BJ (cell line): Measurements from ENCODE around the gene HIP1. TPM values are rescaled to one million over a fixed set of nuclear protein-coding genes. Genes with fewer than 3 reads are reported as not detected.

Source experiments
- CTCF ChIA-PET: fragments of 350-600 bp; formaldehyde crosslinking; extraction: SDS; loops from one replicate; lab custom pipeline; 2021; ENCODE audit warnings: antibody characterized with exemption, inconsistent platforms; lab: Yijun Ruan, JAX
- POLR2A ChIA-PET: fragments of 300-600 bp; sonication (Branson Sonifier 250); formaldehyde crosslinking; extraction: SDS; loops from one replicate; lab custom pipeline; 2021; ENCODE audit warnings: antibody characterized with exemption; lab: Charles Lee
- DNase-seq: peaks from one replicate; pipeline ENCODE4 v3.0.0-alpha.2; 2011; ENCODE audit warnings: low read depth
- H3K27me3 ChIP-seq: 2 replicates; pipeline ENCODE4 v1.6.0; 2011; ENCODE audit warnings: low read length; ENCODE audit not compliant: control insufficient read depth, insufficient read depth
- H3K36me3 ChIP-seq: 2 replicates; pipeline ENCODE4 v1.5.1; 2011; ENCODE audit warnings: low read length; ENCODE audit not compliant: control insufficient read depth, insufficient read depth
- H3K4me3 ChIP-seq: 2 replicates; pipeline ENCODE4 v1.5.1; 2011; ENCODE audit warnings: low read depth, mild to moderate bottlenecking, control low read depth, low read length
- CTCF ChIP-seq: IDR thresholded peaks from 2 replicates; pipeline ENCODE4 v1.5.1; 2011; ENCODE audit warnings: low read depth, mild to moderate bottlenecking, control low read depth, inconsistent platforms, low read length, moderate library complexity; ENCODE audit not compliant: insufficient read depth
- polyA plus RNA-seq: library from polyadenylated mRNA; depleted of rRNA; stranded (reverse); fragments of >200 nt; gene quantifications from 2 replicates; pipeline ENCODE4 v1.2.3, GENCODE V29; 2011

Gene HIP1
- polyA plus RNA-seq, 1 experiment: 7.5 TPM

DNA sequence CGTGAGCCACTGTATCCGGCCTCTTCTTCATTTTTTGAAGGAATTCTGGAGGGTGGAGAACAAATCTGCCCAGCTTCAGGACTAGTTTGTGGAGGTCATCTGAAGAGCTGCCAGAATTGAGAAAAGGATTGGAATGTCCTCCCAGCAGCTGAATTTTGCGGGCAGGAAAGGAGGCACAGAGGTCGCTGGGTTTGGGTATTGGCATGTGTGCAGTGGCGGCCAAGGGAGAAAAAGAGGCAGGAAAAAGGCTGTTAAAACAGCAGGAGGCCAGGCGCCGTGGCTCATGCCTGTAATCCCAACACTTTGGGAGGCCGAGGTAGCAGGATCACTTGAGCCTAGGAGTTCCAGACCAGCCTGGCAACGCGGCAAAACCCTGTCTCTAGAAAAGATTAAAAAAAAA, 80.4 kb downstream of the HIP1 start:
- DNase-seq: no peak
- POLR2A ChIA-PET: no interaction called here
- no peak overlapping the region for H3K4me3 ChIP-seq

GRCh38 chr7:75657866-75658265, 80.9 kb downstream of the HIP1 start:
- Histone ChIP-seq H3K27me3 (no peaks in the 10 kb centered on the region), H3K36me3 (no peaks in the 10 kb centered on the region), H3K4me3 (no peak overlapping the region)
- no peak for DNase-seq
- no peak for TF ChIP-seq CTCF
- CTCF ChIA-PET: interaction anchor here (1.8 kb wide), 1 partner anchor 10 kb away, joined by 5 read pairs; no protein-coding TSS in a partner anchor
- POLR2A ChIA-PET: no interaction called here

More for the DNA sequence above, 80.4 kb downstream of the HIP1 start:
- CTCF ChIA-PET: interaction anchor here (1.8 kb wide), 1 partner anchor 11 kb away, joined by 5 read pairs; no protein-coding TSS in a partner anchor
- no peaks in the 10 kb centered on the region for H3K27me3 ChIP-seq
- no peaks in the 10 kb centered on the region for H3K36me3 ChIP-seq
- TF ChIP-seq CTCF: no peak

DNA sequence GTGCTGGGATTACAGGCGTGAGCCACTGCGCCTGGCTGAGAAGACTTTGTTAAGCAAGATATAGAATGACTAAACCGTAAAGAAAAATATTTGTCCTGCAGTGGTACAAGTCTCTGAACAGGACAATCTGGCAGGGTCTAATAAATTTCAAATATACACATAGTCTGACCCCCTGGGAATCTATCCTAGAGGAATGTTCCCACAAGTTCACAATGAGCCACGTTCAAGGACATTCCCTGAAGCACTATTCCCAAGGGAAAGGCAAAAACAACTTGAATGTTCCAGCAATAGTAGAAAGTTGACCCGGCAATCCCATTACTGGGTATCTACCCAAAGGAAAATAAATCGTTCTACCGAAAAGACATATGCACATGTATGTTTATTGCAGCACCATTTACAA, 82.0 kb downstream of the HIP1 start:
- no peak for DNase-seq
- TF ChIP-seq CTCF: no peak
- no peaks in the 10 kb centered on the region for H3K36me3 ChIP-seq
- CTCF ChIA-PET: interaction anchor here (1.8 kb wide), 1 partner anchor 9 kb away, joined by 5 read pairs; no protein-coding TSS in a partner anchor
- H3K27me3 ChIP-seq: no peaks in the 10 kb centered on the region
- POLR2A ChIA-PET: no interaction called here
- no peak overlapping the region for H3K4me3 ChIP-seq

- DNase-seq: no peak
- Histone ChIP-seq H3K27me3 (no peaks in the 10 kb centered on the region), H3K36me3 (no peaks in the 10 kb centered on the region), H3K4me3 (no peak overlapping the region)
- POLR2A ChIA-PET: no interaction called here
- TF ChIP-seq CTCF: no peak
- CTCF ChIA-PET: no interaction called here
Observed at GRCh38 chr7:75655536-75655935, 83.2 kb downstream of the HIP1 start.

DNA sequence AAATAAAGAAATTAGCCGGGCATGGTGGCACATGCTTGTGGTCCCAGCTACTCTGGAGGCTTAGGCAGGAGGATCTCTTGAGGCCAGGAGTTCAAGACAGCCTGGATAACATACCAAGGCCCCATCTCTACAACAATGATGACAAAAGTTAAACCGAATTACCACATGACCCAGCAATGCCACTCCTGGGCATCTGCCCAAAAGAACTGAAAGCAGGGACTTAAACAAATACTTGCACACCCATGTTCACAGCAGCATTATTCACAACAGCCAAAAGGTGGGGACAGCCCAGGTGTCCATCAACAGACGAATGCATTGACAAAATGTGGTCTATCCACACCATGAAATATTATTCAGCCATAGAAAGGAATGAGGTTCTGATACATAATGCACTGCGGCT, 83.9 kb downstream of the HIP1 start:
- ChIA-PET POLR2A (no interaction called here), CTCF (no interaction called here)
- Histone ChIP-seq H3K36me3 (no peaks in the 10 kb centered on the region), H3K27me3 (no peaks in the 10 kb centered on the region), H3K4me3 (no peak overlapping the region)
- DNase-seq: no peak
- TF ChIP-seq CTCF: no peak
